Measurements from ENCODE around the gene FCER1G. TPM values are rescaled to one million over a fixed set of nuclear protein-coding genes. Genes with fewer than 3 reads are reported as not detected.

FCER1G gene
- polyA plus RNA-seq, 1 donor from 2014 or later = 3.5 TPM

DNA sequence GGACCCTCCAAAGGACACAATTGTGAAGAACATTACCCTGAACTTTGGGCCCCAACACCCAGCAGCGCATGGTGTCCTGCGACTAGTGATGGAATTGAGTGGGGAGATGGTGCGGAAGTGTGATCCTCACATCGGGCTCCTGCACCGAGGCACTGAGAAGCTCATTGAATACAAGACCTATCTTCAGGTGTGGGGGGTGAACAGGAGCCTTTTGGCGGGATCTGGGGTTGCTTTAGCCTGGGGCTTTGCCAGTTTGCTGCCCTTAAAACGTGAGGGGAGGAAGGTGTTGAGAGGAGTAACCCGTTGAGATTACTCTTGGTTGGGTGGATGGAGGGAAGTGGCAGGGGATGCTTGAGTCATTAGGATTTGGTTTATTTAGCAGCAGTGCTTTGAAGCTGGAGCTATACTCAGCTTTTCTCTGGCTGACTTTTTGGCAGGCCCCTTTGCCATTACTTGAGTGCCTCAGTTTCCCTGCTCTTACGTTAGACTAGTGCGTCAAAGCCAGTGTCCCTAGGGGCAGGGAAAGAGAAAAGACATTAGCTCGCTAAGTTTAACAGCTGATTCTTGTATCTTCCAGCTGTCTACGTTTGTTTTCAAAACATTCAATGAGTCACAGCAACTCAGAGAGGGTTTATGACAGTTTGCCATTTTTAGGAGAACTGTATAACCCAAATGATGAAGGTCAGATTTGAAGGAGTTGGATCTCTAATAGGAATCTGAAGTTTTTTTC, 8.5 kb upstream of the FCER1G start:
- H3K4me2 ChIP-seq (ENCODE audit: low read length) = no peak overlapping the region
- H3K4me3 ChIP-seq (ENCODE audit: low read length) = no peak overlapping the region
- H3K27me3 ChIP-seq (ENCODE audit: insufficient read depth, low read depth, low read length) = no peaks in the 10 kb centered on the region
- no peak overlapping the region for H3K27ac ChIP-seq (ENCODE audit: low read length)
- H3K79me2 ChIP-seq (replicated peaks; ENCODE audit: insufficient read depth, low read length) = peaks cover 22% of the 10 kb centered on the region
- H3K9me3 ChIP-seq (ENCODE audit: low read length) = no peaks in the 10 kb centered on the region
- H3K9me2 ChIP-seq (ENCODE audit: insufficient read depth, low read length) = no peaks in the 10 kb centered on the region
- H2AFZ ChIP-seq (ENCODE audit: low read depth, low read length) = no peak overlapping the region
- H4K20me1 ChIP-seq (ENCODE audit: insufficient read depth) = no peaks in the 10 kb centered on the region
- H3F3A ChIP-seq (ENCODE audit: insufficient read depth, low read length, poor library complexity, severe bottlenecking) = no peaks in the 10 kb centered on the region
- no peak for TF ChIP-seq MXI1 (conservative IDR thresholded peaks at IDR 0.05; ENCODE audit: poor library complexity, severe bottlenecking)
- H3K36me3 ChIP-seq (ENCODE audit: insufficient read depth, low read length) = peaks cover 11% of the 10 kb centered on the region
- H3K9ac ChIP-seq (ENCODE audit: low read length) = no peak overlapping the region

- Histone ChIP-seq H3K36me3 (ENCODE audit: insufficient read depth, low read length) (peaks cover 11% of the 10 kb centered on the region), H3K4me3 (ENCODE audit: low read length) (no peak overlapping the region)
These were observed 7.9 kb upstream of the FCER1G start for GRCh38 chr1:161207173-161207572.

More at GRCh38 chr1:161207173-161207572, 7.9 kb upstream of the FCER1G start:
- Histone ChIP-seq H3K79me2 (replicated peaks; ENCODE audit: insufficient read depth, low read length) (peaks cover 22% of the 10 kb centered on the region), H3K27me3 (ENCODE audit: insufficient read depth, low read depth, low read length) (no peaks in the 10 kb centered on the region), H3K9ac (ENCODE audit: low read length) (no peak overlapping the region), H4K20me1 (ENCODE audit: insufficient read depth) (no peaks in the 10 kb centered on the region), H3K9me3 (ENCODE audit: low read length) (no peaks in the 10 kb centered on the region), H3K4me2 (ENCODE audit: low read length) (no peak overlapping the region), H3K27ac (ENCODE audit: low read length) (no peak overlapping the region), H2AFZ (ENCODE audit: low read depth, low read length) (no peak overlapping the region), H3F3A (ENCODE audit: insufficient read depth, low read length, poor library complexity, severe bottlenecking) (no peaks in the 10 kb centered on the region), H3K9me2 (ENCODE audit: insufficient read depth, low read length) (no peaks in the 10 kb centered on the region)
- no peak for TF ChIP-seq CTCF (IDR thresholded peaks at IDR 0.05; ENCODE audit: poor library complexity, severe bottlenecking)
- no peak for TF ChIP-seq EZH2 (IDR thresholded peaks at IDR 0.05; ENCODE audit: borderline replicate concordance, insufficient read depth, low read length, poor library complexity, severe bottlenecking)
- no peak for TF ChIP-seq SMC3 (conservative IDR thresholded peaks at IDR 0.05; ENCODE audit: poor library complexity)
- TF ChIP-seq REST (IDR thresholded peaks at IDR 0.05; ENCODE audit: borderline replicate concordance) = no peak
- no peak for TF ChIP-seq TAF1 (IDR thresholded peaks at IDR 0.05; ENCODE audit: low read depth)
- no peak for TF ChIP-seq POLR2AphosphoS5 (IDR thresholded peaks at IDR 0.05)
- no peak for TF ChIP-seq MXI1 (conservative IDR thresholded peaks at IDR 0.05; ENCODE audit: poor library complexity, severe bottlenecking)
- TF ChIP-seq EP300 (conservative IDR thresholded peaks at IDR 0.05; ENCODE audit: poor library complexity, severe bottlenecking) = no peak
- TF ChIP-seq RAD21 (conservative IDR thresholded peaks at IDR 0.05) = no peak
